ENCODE data around the gene TSC22D3.

Gene TSC22D3

DNA sequence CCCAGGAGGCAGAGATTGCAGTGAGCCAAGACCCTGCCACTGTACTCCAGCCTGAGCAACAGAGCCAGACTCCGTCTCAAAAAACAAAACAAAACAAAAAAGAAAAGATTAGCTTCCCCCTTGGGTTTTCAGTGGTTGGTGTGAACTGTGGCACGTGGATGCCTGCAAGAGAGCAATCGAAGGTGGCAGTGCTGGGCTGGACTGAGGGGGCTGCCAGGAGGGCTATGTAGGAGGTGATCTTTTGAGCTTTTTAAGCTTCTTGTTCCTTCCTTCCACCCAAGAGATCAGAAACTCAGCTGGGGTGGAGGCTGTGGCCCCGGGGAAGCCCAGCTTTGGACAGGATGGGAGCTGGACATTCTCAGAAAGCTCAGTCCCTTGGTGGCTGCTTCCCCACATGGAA is 97.7 kb downstream of the TSC22D3 start:
- TF ChIP-seq ZFX (IDR thresholded peaks at IDR 0.05) = no peak
- TF ChIP-seq, protein P1, sequence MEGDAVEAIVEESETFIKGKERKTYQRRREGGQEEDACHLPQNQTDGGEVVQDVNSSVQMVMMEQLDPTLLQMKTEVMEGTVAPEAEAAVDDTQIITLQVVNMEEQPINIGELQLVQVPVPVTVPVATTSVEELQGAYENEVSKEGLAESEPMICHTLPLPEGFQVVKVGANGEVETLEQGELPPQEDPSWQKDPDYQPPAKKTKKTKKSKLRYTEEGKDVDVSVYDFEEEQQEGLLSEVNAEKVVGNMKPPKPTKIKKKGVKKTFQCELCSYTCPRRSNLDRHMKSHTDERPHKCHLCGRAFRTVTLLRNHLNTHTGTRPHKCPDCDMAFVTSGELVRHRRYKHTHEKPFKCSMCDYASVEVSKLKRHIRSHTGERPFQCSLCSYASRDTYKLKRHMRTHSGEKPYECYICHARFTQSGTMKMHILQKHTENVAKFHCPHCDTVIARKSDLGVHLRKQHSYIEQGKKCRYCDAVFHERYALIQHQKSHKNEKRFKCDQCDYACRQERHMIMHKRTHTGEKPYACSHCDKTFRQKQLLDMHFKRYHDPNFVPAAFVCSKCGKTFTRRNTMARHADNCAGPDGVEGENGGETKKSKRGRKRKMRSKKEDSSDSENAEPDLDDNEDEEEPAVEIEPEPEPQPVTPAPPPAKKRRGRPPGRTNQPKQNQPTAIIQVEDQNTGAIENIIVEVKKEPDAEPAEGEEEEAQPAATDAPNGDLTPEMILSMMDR (conservative IDR thresholded peaks at IDR 0.05) = no peak
- H3K27ac ChIP-seq = peak overlapping the region; percentile 96

DNA sequence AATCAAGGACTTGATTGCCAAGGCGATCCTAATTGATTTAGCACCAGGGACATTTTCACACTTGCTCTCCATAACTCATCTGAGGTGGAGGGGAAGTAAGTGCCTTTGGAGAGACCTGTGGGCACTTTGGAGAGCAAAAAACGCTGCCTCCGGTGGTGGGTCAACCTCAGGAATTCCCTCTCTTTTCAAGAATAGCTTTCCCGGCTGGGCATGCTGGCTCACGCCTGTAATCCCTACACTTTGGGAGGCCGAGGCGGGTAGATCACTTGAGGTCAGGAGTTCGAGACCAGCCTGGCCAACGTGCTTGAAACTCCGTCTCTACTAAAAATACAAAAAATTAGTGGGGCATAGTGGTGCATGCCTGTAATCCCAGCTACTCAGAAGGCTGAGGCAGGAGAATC is 98.1 kb downstream of the TSC22D3 start:
- H3K27ac ChIP-seq = peak overlapping the region; percentile 96
- TF ChIP-seq, protein P1 (conservative IDR thresholded peaks at IDR 0.05) = no peak
- no peak for TF ChIP-seq ZFX (IDR thresholded peaks at IDR 0.05)

DNA sequence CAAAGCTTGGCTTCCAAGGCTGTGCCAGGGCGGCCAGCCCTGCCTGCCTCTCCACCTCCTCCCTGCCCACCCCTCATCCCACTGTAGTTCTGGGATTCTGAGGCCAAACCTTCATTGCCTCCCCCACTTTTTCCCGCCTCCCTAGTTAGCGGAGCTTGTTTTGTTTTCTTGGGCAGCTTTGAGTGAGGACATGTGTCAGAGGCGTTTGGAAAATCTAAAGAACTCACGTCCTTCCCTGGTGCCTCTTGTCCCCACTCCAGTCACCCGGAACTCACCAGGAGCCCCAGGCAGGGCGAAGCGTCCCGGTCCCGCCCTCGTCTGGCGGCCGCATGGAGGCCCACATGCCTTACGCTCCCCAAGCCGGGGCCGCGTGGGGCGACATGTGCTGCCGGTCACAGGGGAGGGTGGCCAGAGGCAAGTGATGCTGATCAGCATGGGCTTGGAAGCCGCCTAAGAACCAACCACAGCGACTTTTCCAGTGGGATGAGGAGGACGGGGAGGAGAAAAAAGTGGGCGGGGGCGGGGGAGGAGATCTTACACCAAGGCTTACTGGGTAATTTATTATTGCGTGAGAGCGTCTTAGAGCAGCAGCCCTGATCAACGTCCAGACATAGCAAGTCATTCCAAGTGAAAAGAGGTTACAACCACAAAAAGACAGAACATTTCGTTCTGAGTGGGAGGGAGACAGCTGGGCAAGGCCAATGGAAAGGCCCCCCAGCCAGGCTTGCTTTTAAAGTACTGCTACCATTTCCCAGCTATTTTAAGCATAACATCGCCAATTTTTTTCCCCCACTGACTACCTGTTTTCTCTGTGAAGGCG is 98.8 kb downstream of the TSC22D3 start:
- peak overlapping the region; percentile 96 for H3K27ac ChIP-seq
- TF ChIP-seq, protein P1 (conservative IDR thresholded peaks at IDR 0.05) = no peak; the same call in 1 of the 2 replicates
- TF ChIP-seq ZFX (IDR thresholded peaks at IDR 0.05) = no peak

DNA sequence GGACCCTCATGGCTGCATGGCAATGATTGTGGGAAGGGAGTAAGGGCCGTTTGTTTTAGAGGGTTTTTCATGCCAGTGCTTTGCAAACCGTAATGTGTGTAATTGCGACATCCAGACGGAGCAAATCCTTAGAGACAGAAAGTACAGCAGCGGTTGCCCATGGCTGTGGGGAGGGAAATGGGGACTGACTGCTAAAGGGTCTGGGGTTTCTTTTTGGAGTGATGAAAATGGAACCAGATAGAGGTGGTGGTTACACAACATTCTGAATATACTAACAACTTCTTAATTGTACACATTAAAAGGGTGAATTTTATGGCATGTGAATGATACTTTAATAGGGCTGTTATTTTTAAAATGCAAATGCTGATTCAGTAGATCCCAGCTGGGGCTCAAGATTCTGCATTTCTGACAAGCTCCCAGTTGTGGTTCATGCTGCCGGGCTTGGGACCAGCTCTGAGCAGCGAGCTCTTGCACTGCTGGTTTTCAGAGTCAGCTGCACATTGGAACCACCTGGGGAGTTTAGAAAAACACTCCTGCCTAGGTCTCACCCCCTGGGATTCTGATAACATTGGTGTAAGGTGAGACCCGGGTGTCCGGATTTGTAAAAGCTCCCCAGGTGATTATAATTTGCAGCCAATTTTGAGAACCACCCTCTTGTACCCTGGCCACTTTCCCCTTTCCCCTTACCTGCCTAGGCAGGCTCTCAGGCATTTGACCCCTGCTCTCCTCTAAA is 99.6 kb downstream of the TSC22D3 start:
- TF ChIP-seq, protein P1 (conservative IDR thresholded peaks at IDR 0.05) = no peak
- no peak for TF ChIP-seq ZFX (IDR thresholded peaks at IDR 0.05)
- H3K27ac ChIP-seq = peak overlapping the region; percentile 96

DNA sequence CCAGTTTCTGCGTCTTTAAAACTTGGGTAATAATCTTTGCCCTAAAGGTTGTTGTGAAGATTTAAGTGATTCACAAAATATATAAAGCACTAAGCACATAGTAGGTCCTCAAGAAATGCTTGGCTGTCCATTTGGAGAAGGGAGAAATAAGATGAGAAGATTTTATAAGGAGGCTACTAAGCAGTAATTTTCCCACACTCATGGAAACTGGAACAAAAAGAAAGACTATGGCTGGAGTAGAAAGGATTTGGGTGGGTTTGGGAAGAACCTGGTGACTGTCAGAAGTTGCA is 100.3 kb downstream of the TSC22D3 start:
- no peak overlapping the region for H3K27ac ChIP-seq

DNA sequence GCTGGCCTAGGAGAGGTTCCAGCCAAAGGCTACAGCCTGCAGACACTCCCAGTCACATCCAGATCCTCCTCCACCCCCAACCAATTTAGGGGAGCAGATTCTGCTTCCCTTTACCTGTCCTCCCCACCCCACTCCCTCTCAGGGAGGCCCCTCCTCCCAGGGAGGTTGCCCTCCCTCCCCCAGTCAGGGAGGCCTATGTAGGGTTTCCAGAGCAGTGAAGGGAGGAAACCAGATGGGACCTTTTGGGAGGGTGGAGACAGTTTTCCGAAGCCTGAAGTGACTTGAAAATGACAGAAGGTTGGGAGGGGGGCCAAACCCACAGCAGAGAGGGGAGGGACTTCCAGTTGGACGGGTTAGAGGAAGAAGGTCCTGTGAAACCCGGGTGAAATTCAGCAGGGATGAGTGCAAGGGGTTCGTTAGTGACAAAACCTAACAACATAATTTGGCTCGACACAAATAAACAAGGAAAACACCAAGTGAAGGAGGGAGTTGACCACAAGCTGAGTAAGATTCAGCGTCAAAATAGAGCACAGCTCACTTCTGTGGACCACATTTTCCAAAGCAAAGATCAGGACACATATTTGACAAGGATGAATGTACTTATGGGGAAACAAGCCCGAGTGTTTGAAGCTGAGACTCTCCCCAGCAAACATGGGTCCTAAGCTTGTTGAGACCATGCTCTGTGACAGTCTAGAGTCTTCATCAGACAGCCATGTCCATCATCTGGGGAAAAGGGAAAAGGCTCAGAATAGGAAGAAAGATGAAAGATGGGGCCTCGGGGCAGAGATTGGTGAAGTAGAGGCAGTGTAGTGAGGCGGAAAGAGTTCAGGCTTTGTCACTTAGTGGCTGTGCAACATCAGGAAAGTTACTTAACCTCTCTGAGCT is 100.9 kb downstream of the TSC22D3 start:
- peak overlapping the region; percentile 6; the same call in 1 of the 2 replicates for H3K27ac ChIP-seq
- TF ChIP-seq, protein P1 (conservative IDR thresholded peaks at IDR 0.05) = no peak
- TF ChIP-seq ZFX (IDR thresholded peaks at IDR 0.05) = no peak

More for the DNA sequence above, 100.3 kb downstream of the TSC22D3 start:
- TF ChIP-seq, protein P1 (conservative IDR thresholded peaks at IDR 0.05) = no peak
- TF ChIP-seq ZFX (IDR thresholded peaks at IDR 0.05) = no peak
